Gastroesophageal sphincter (tissue), 4 donors: Measurements from ENCODE around the gene TAF4. TPM values are rescaled to one million over a fixed set of nuclear protein-coding genes. Genes with fewer than 3 reads are reported as not detected.

ENCODE experiments used
- ATAC-seq: fragments of 150-250 bp; one replicate; pipeline ENCODE4 v1.9.1; 2016; ENCODE audit warnings: mild to moderate bottlenecking, moderate library complexity
- H3K27ac ChIP-seq, 4 donors: fragments of 200-600 bp; sonication (generic) in 3 of 4; 1 replicate in 3 of 4; 2 replicates in 1 of 4; pipeline ENCODE4 v1.5.1; 2016 to 2019
- H3K27me3 ChIP-seq: fragments of 200-600 bp; sonication (generic); one replicate; pipeline ENCODE4 v1.5.1; 2019
- H3K36me3 ChIP-seq, 2 donors: fragments of 200-600 bp; sonication (generic); one replicate each; pipeline ENCODE4 v1.5.1; 2019; ENCODE audit warnings: control low read depth in 1 of 2
- H3K4me1 ChIP-seq, 3 donors: fragments of 200-600 bp; sonication (generic); 1 replicate in 2 of 3; 2 replicates in 1 of 3; pipeline ENCODE4 v1.5.1; 2016 to 2019; ENCODE audit warnings: control low read depth in 2 of 3
- H3K4me3 ChIP-seq, 2 donors: fragments of 200-600 bp; sonication (generic); one replicate each; pipeline ENCODE4 v1.5.1; 2019; ENCODE audit warnings: mild to moderate bottlenecking in 1 of 2, moderate library complexity in 1 of 2
- H3K9me3 ChIP-seq, 3 donors: fragments of 200-600 bp; sonication (generic); one replicate each; pipeline ENCODE4 v1.5.1; 2017 to 2019; ENCODE audit warnings: control low read depth in 2 of 3
- CTCF ChIP-seq, 4 experiments: fragments of 200-600 bp in 2 of 4; fragments of 450-650 bp in 2 of 4; sonication (generic) in 1 of 4; IDR thresholded peaks; one replicate each; pipeline ENCODE4 v1.5.1; 2017 to 2019; ENCODE audit warnings: antibody characterized with exemption in 4 of 4, mild to moderate bottlenecking in 2 of 4, moderate library complexity in 2 of 4
- EP300 ChIP-seq: sonication (generic); formaldehyde crosslinking; IDR thresholded peaks from one replicate; pipeline ENCODE4 v1.6.1; 2017; ENCODE audit warnings: antibody characterized with exemption, mild to moderate bottlenecking
- POLR2A ChIP-seq, 2 donors: fragments of 450-650 bp; IDR thresholded peaks; one replicate each; pipeline ENCODE4 v1.6.1; 2017; ENCODE audit warnings: antibody characterized with exemption in 2 of 2, mild to moderate bottlenecking in 2 of 2, moderate library complexity in 1 of 2
- POLR2AphosphoS5 ChIP-seq: sonication (generic); formaldehyde crosslinking; IDR thresholded peaks from one replicate; pipeline ENCODE4 v1.6.1; 2017; ENCODE audit warnings: antibody characterized with exemption
- WGBS, 2 donors: methylation state at CpG; one replicate each; pipeline ENCODE4 v1.1.5; 2018; ENCODE audit warnings: low coverage in 1 of 2; 5-methylcytosine and 5-hydroxymethylcytosine counted together
- total RNA-seq, 4 donors: library from RNA; depleted of rRNA; stranded (reverse); fragments of >200 nt; gene quantifications; one replicate each; pipeline ENCODE4 v1.1.0, GENCODE V29; 2016

Gene TAF4
- total RNA-seq, 4 donors from 2014 or later = 7.6 to 19.9 (median 15.5) TPM

GRCh38 chr20:62042025-62042820, 23.5 kb downstream of the TAF4 start:
- 86 to 96% methylated on average over 9 to 13 of the region's 22 CpGs for WGBS, 2 donors
- no peak overlapping the region for H3K27ac ChIP-seq
- no peaks in the 10 kb centered on the region for H3K36me3 ChIP-seq
- no peak overlapping the region for H3K4me3 ChIP-seq
- TF ChIP-seq POLR2A (IDR thresholded peaks at IDR 0.05) = no peak
- no peak for TF ChIP-seq EP300
- peaks cover 0 to 22% (median 0%) of the 10 kb centered on the region in 3 donors for H3K4me1 ChIP-seq
- ATAC-seq = no peak
- H3K27me3 ChIP-seq = no peaks in the 10 kb centered on the region
- H3K9me3 ChIP-seq = no peaks in the 10 kb centered on the region

- Histone ChIP-seq H3K27me3 (no peaks in the 10 kb centered on the region), H3K4me1 (peaks cover 0 to 22% (median 0%) of the 10 kb centered on the region in 3 donors), H3K27ac (no peak overlapping the region), H3K4me3 (no peak overlapping the region), H3K36me3 (no peaks in the 10 kb centered on the region), H3K9me3 (no peaks in the 10 kb centered on the region)
- TF ChIP-seq POLR2A (IDR thresholded peaks at IDR 0.05) = no peak
- TF ChIP-seq EP300 = no peak
- no peak for TF ChIP-seq CTCF (IDR thresholded peaks at IDR 0.05)
- no peak for TF ChIP-seq POLR2AphosphoS5
- WGBS, 2 donors = 72 to 89% methylated on average over 6 to 10 of the region's 13 CpGs
- ATAC-seq = no peak
These were observed 24.7 kb downstream of the TAF4 start for GRCh38 chr20:62040933-62041332.

GRCh38 chr20:62040381-62040922, 25.2 kb downstream of the TAF4 start:
- WGBS, 2 donors = 87% methylated on average over 21 to 22 of the region's 25 CpGs
- H3K4me3 ChIP-seq = no peak overlapping the region
- H3K27ac ChIP-seq = no peak overlapping the region
- no peaks in the 10 kb centered on the region for H3K27me3 ChIP-seq
- no peaks in the 10 kb centered on the region for H3K36me3 ChIP-seq
- TF ChIP-seq POLR2AphosphoS5 (no peak), EP300 (no peak), CTCF (IDR thresholded peaks at IDR 0.05) (no peak), POLR2A (IDR thresholded peaks at IDR 0.05) (no peak)
- peaks cover 0 to 21% (median 0%) of the 10 kb centered on the region in 3 donors for H3K4me1 ChIP-seq
- no peak for ATAC-seq
- H3K9me3 ChIP-seq = no peaks in the 10 kb centered on the region

GRCh38 chr20:62039738-62040137, 25.9 kb downstream of the TAF4 start:
- Histone ChIP-seq H3K27me3 (no peaks in the 10 kb centered on the region), H3K36me3 (no peaks in the 10 kb centered on the region), H3K4me1 (peaks cover 0 to 14% (median 0%) of the 10 kb centered on the region in 3 donors), H3K4me3 (no peak overlapping the region), H3K27ac (no peak overlapping the region), H3K9me3 (no peaks in the 10 kb centered on the region)
- ATAC-seq = no peak
- 87 to 94% methylated on average over 6 of the region's 6 CpGs for WGBS, 2 donors
- TF ChIP-seq POLR2AphosphoS5 (no peak), POLR2A (IDR thresholded peaks at IDR 0.05) (no peak), CTCF (IDR thresholded peaks at IDR 0.05) (no peak), EP300 (no peak)

- Histone ChIP-seq H3K4me1 (peaks cover 0 to 26% (median 10%) of the 10 kb centered on the region in 3 donors), H3K9me3 (no peaks in the 10 kb centered on the region), H3K4me3 (no peak overlapping the region), H3K27me3 (no peaks in the 10 kb centered on the region), H3K27ac (no peak overlapping the region), H3K36me3 (no peaks in the 10 kb centered on the region)
- TF ChIP-seq CTCF (IDR thresholded peaks at IDR 0.05) (no peak), POLR2AphosphoS5 (no peak), POLR2A (IDR thresholded peaks at IDR 0.05) (no peak), EP300 (no peak)
- no peak for ATAC-seq
- WGBS, 2 donors = 44 to 63% methylated on average over 7 of the region's 13 CpGs
These were observed 32.9 kb downstream of the TAF4 start for GRCh38 chr20:62032609-62033368.
